KMS-11 (cell line): Measurements from ENCODE around the gene FAAP100.
"Not testable (repeated sequence)": the region's sequence is repeated elsewhere in the genome, so short reads cannot be mapped to it uniquely, and the experiment has no call there.

Source experiments
- H2AFZ ChIP-seq: fragments of 200-600 bp; sonication (generic); 2 replicates; pipeline ENCODE4 v1.6.1; 2016; ENCODE audit warnings: antibody characterized with exemption, mixed run types, low read depth
- H3K27ac ChIP-seq: fragments of 200-600 bp; sonication (generic); 2 replicates; pipeline ENCODE4 v1.6.1; 2016; ENCODE audit warnings: mild to moderate bottlenecking, mixed run types
- H3K27me3 ChIP-seq: fragments of 200-600 bp; sonication (generic); 2 replicates; pipeline ENCODE4 v1.6.1; 2017; ENCODE audit warnings: mild to moderate bottlenecking, low read depth, mixed run types, moderate library complexity; ENCODE audit not compliant: insufficient read depth
- H3K36me3 ChIP-seq: fragments of 200-600 bp; sonication (generic); 2 replicates; pipeline ENCODE4 v1.6.1; 2017; ENCODE audit warnings: mild to moderate bottlenecking, mixed run types; ENCODE audit not compliant: insufficient read depth
- H3K4me1 ChIP-seq: fragments of 200-600 bp; sonication (generic); 2 replicates; pipeline ENCODE4 v1.6.1; 2016; ENCODE audit warnings: mild to moderate bottlenecking, low read depth, mixed run types; ENCODE audit not compliant: poor library complexity, severe bottlenecking
- H3K4me2 ChIP-seq: fragments of 200-600 bp; sonication (generic); 2 replicates; pipeline ENCODE4 v1.7.0; 2016; ENCODE audit warnings: mild to moderate bottlenecking, mixed run types
- H3K4me3 ChIP-seq: fragments of 200-600 bp; sonication (generic); IDR thresholded peaks from 2 replicates; pipeline ENCODE4 v1.6.1; 2017; ENCODE audit warnings: low read depth, low read length, mixed read lengths; ENCODE audit not compliant: insufficient read depth
- H3K79me2 ChIP-seq: fragments of 200-600 bp; sonication (generic); 2 replicates; pipeline ENCODE4 v1.6.1; 2016; ENCODE audit warnings: low read depth, mixed run types; ENCODE audit not compliant: insufficient read depth
- H3K9ac ChIP-seq: fragments of 200-600 bp; sonication (generic); 2 replicates; pipeline ENCODE4 v1.6.1; 2016; ENCODE audit warnings: mild to moderate bottlenecking, mixed run types
- H4K20me1 ChIP-seq: fragments of 200-600 bp; sonication (generic); 2 replicates; pipeline ENCODE4 v1.6.1; 2016; ENCODE audit warnings: mild to moderate bottlenecking, mixed run types; ENCODE audit not compliant: insufficient read depth
- TF ChIP-seq, protein P1 (sequence below): fragments of 200-600 bp; sonication (generic); conservative IDR thresholded peaks from 2 replicates; pipeline ENCODE4 v1.6.1; 2017; ENCODE audit warnings: low read depth, mild to moderate bottlenecking, antibody characterized with exemption, low read length, moderate library complexity, mixed read lengths

Gene FAAP100

DNA sequence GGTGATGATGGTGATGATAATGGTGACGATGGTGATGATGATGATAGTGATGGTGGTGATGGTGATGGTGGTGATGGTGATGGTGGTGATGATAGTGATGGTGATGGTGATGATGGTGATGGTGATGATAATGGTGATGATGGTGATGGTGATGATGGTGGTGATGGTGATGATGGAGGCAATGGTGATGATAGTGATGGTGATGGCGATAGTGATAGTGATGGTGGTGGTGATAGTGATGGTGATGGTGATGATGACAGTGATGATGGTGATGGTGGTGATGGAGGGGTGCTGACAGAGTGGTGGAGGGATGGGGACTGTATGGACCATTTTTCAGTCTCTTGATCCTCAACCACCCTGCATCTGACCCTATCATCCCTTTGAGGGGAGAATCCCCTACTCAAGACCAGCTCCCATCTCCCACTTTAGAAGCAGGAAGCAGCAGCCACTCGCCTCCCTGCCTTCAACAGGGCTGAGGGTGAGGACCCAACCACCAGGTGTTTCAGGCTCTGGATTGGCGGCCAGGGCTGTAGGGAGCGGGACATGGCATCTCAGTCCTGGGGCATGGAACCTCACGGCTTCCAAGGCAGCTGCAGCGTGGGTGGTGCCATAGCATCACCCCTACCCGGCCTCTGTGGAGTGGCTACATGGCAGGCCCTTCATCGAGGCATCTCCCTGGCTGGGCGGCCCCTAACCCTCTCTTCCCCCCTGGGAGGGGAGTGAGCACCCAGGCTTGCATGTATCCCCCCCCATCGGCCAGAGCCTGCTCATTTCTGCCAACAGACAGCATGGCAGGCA is 19.5 kb downstream of the FAAP100 start:
- no peak overlapping the region for H3K27ac ChIP-seq
- no peaks in the 10 kb centered on the region for H4K20me1 ChIP-seq
- H3K27me3 ChIP-seq = peaks cover 23% of the 10 kb centered on the region; the same call in 1 of the 2 replicates
- H3K4me2 ChIP-seq = no peak overlapping the region
- H2AFZ ChIP-seq = no peak overlapping the region
- no peak overlapping the region for H3K9ac ChIP-seq
- no peak overlapping the region for H3K4me3 ChIP-seq
- H3K4me1 ChIP-seq = no peaks in the 10 kb centered on the region
- H3K36me3 ChIP-seq = no peaks in the 10 kb centered on the region
- TF ChIP-seq, protein P1, sequence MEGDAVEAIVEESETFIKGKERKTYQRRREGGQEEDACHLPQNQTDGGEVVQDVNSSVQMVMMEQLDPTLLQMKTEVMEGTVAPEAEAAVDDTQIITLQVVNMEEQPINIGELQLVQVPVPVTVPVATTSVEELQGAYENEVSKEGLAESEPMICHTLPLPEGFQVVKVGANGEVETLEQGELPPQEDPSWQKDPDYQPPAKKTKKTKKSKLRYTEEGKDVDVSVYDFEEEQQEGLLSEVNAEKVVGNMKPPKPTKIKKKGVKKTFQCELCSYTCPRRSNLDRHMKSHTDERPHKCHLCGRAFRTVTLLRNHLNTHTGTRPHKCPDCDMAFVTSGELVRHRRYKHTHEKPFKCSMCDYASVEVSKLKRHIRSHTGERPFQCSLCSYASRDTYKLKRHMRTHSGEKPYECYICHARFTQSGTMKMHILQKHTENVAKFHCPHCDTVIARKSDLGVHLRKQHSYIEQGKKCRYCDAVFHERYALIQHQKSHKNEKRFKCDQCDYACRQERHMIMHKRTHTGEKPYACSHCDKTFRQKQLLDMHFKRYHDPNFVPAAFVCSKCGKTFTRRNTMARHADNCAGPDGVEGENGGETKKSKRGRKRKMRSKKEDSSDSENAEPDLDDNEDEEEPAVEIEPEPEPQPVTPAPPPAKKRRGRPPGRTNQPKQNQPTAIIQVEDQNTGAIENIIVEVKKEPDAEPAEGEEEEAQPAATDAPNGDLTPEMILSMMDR = no peak
- H3K79me2 ChIP-seq = no peaks in the 10 kb centered on the region

- peaks cover 30% of the 10 kb centered on the region for H3K27me3 ChIP-seq
- not testable (repeated sequence) for H3K4me2 ChIP-seq, H3K79me2 ChIP-seq, H3K4me3 ChIP-seq, H3K9ac ChIP-seq, H3K4me1 ChIP-seq, H2AFZ ChIP-seq, H3K36me3 ChIP-seq, H4K20me1 ChIP-seq, H3K27ac ChIP-seq
Observed at GRCh38 chr17:81531998-81532404, 20.2 kb downstream of the FAAP100 start.

GRCh38 chr17:81531013-81531412 is 21.1 kb downstream of the FAAP100 start:
- H3K27ac ChIP-seq, H3K9ac ChIP-seq, H3K4me3 ChIP-seq, H4K20me1 ChIP-seq, H2AFZ ChIP-seq, H3K36me3 ChIP-seq, H3K4me1 ChIP-seq, H3K4me2 ChIP-seq, H3K79me2 ChIP-seq: not testable (repeated sequence)
- H3K27me3 ChIP-seq = peaks cover 40% of the 10 kb centered on the region

GRCh38 chr17:81529437-81529803 is 22.7 kb downstream of the FAAP100 start:
- TF ChIP-seq, protein P1 = no peak
- no peaks in the 10 kb centered on the region for H4K20me1 ChIP-seq
- H2AFZ ChIP-seq = no peak overlapping the region
- no peaks in the 10 kb centered on the region for H3K36me3 ChIP-seq
- H3K4me1 ChIP-seq = no peaks in the 10 kb centered on the region
- H3K27me3 ChIP-seq = peaks cover 54% of the 10 kb centered on the region
- H3K4me2 ChIP-seq = no peak overlapping the region
- H3K79me2 ChIP-seq = no peaks in the 10 kb centered on the region
- no peak overlapping the region for H3K4me3 ChIP-seq
- H3K9ac ChIP-seq = no peak overlapping the region
- H3K27ac ChIP-seq = no peak overlapping the region

DNA sequence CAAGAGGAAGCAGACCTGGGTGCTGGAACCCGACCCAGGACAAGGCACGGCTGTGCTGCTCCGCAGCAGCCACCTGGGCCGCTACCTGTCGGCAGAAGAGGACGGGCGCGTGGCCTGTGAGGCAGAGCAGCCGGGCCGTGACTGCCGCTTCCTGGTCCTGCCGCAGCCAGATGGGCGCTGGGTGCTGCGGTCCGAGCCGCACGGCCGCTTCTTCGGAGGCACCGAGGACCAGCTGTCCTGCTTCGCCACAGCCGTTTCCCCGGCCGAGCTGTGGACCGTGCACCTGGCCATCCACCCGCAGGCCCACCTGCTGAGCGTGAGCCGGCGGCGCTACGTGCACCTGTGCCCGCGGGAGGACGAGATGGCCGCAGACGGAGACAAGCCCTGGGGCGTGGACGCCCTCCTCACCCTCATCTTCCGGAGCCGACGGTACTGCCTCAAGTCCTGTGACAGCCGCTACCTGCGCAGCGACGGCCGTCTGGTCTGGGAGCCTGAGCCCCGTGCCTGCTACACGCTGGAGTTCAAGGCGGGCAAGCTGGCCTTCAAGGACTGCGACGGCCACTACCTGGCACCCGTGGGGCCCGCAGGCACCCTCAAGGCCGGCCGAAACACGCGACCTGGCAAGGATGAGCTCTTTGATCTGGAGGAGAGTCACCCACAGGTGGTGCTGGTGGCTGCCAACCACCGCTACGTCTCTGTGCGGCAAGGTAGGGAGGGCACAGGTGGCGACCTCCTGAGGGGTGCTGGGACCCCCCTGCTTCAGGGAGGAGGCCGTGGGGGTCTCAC is 23.3 kb downstream of the FAAP100 start:
- TF ChIP-seq, protein P1 = no peak
- Histone ChIP-seq H3K79me2 (no peaks in the 10 kb centered on the region), H3K4me3 (no peak overlapping the region), H3K4me2 (no peak overlapping the region), H2AFZ (no peak overlapping the region), H3K36me3 (no peaks in the 10 kb centered on the region), H4K20me1 (no peaks in the 10 kb centered on the region), H3K27me3 (peaks cover 57% of the 10 kb centered on the region), H3K9ac (no peak overlapping the region), H3K27ac (no peak overlapping the region), H3K4me1 (no peaks in the 10 kb centered on the region)
